SJSA1 (cell line): Measurements from ENCODE around the gene ANGPTL2. TPM values are rescaled to one million over a fixed set of nuclear protein-coding genes. Genes with fewer than 3 reads are reported as not detected.

Source experiments
- DNase-seq, 2 experiments: peaks; one replicate each; pipeline ENCODE4 v3.0.0-alpha.2; 2015 to 2020; ENCODE audit warnings: low spot score in 2 of 2, low read depth in 1 of 2
- H3K27ac ChIP-seq: fragments of 250-450 bp; sonication (Bioruptor Pico); 2 replicates; pipeline ENCODE4 v1.5.1; 2020; ENCODE audit warnings: mild to moderate bottlenecking, moderate library complexity
- H3K27me3 ChIP-seq: fragments of 250-450 bp; sonication (Bioruptor Pico); replicated peaks from 2 replicates; pipeline ENCODE4 v1.5.1; 2020; ENCODE audit warnings: mild to moderate bottlenecking, moderate library complexity
- H3K36me3 ChIP-seq: fragments of 250-450 bp; sonication (Bioruptor Pico); 2 replicates; pipeline ENCODE4 v1.5.1; 2020; ENCODE audit warnings: mild to moderate bottlenecking
- H3K4me1 ChIP-seq: fragments of 250-450 bp; sonication (Bioruptor Pico); replicated peaks from 2 replicates; pipeline ENCODE4 v1.6.1; 2021; ENCODE audit warnings: mild to moderate bottlenecking
- H3K4me3 ChIP-seq: fragments of 250-450 bp; sonication (Bioruptor Pico); 2 replicates; pipeline ENCODE4 v1.5.1; 2020; ENCODE audit warnings: mild to moderate bottlenecking
- H3K9me3 ChIP-seq: fragments of 250-450 bp; sonication (Bioruptor Pico); replicated peaks from 2 replicates; pipeline ENCODE4 v1.5.1; 2020; ENCODE audit warnings: mild to moderate bottlenecking
- total RNA-seq: library from RNA; depleted of rRNA; stranded (reverse); fragments of >200 nt; shearing (Covaris generic); gene quantifications from 2 replicates; pipeline ENCODE4 v1.2.3, GENCODE V29; 2014

The ANGPTL2 gene
- total RNA-seq, 1 experiment from 2014 or later: 3.8 TPM

DNA sequence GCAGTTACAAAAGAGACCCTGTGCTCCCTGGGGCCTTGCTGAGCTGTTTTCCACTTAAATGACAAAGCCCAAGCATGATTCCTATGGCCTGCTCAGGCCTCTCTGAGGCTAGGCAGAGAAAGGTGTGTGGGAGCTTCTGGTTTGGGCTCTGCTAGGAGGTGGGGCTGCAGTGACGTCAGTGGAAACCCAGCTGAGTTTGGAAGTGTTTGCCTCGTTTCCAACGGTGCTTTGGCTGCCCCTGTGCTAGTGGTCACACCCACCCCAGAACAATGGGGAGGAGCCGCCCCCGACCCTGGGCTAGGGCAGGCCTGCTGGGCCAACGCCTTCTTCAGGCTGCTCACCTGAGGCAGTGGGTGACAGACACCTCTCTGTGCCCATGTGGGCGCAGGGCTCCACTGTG is 10.4 kb downstream of the ANGPTL2 start:
- H3K27me3 ChIP-seq: no peaks in the 10 kb centered on the region
- no peak overlapping the region for H3K27ac ChIP-seq
- no peak overlapping the region for H3K4me3 ChIP-seq
- H3K4me1 ChIP-seq: peaks cover 12% of the 10 kb centered on the region
- H3K9me3 ChIP-seq: no peaks in the 10 kb centered on the region
- no peak for DNase-seq
- H3K36me3 ChIP-seq: no peaks in the 10 kb centered on the region

GRCh38 chr9:127109212-127109711 is 13.2 kb downstream of the ANGPTL2 start:
- H3K27me3 ChIP-seq: no peaks in the 10 kb centered on the region
- H3K36me3 ChIP-seq: no peaks in the 10 kb centered on the region
- no peak for DNase-seq
- no peak overlapping the region for H3K4me3 ChIP-seq
- peaks cover 12% of the 10 kb centered on the region for H3K4me1 ChIP-seq
- H3K9me3 ChIP-seq: no peaks in the 10 kb centered on the region
- H3K27ac ChIP-seq: no peak overlapping the region

GRCh38 chr9:127107929-127108876 is 14.2 kb downstream of the ANGPTL2 start:
- Histone ChIP-seq H3K36me3 (no peaks in the 10 kb centered on the region), H3K27me3 (no peaks in the 10 kb centered on the region), H3K4me1 (peaks cover 6% of the 10 kb centered on the region), H3K27ac (no peak overlapping the region), H3K4me3 (no peak overlapping the region), H3K9me3 (no peaks in the 10 kb centered on the region)
- DNase-seq: no peak

GRCh38 chr9:127107171-127107928 is 15.1 kb downstream of the ANGPTL2 start:
- DNase-seq: no peak
- H3K27ac ChIP-seq: no peak overlapping the region

DNA sequence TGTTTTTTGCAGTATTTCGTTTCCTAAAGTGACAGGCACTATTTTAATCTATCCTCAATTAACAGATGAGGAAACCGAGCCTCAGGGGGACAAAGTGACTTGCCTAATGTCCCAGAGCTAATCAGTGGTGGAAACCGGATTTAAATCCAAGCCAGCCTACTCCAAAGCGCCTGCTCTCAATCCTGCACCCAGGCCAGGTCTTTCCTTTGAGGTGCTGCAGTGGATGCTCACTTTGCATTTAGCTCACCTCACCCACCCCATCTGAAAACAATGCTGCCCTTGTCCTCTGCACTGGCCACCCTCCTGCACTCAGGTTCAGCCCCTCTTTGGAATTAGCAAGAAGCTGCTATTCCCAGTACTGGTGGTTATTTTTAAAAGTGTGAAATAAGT is 16.0 kb downstream of the ANGPTL2 start:
- Histone ChIP-seq H3K9me3 (no peaks in the 10 kb centered on the region), H3K36me3 (no peaks in the 10 kb centered on the region), H3K4me1 (no peaks in the 10 kb centered on the region), H3K27ac (no peak overlapping the region), H3K4me3 (no peak overlapping the region), H3K27me3 (no peaks in the 10 kb centered on the region)
- DNase-seq: no peak

More at GRCh38 chr9:127107171-127107928, 15.1 kb downstream of the ANGPTL2 start:
- no peaks in the 10 kb centered on the region for H3K4me1 ChIP-seq
- no peaks in the 10 kb centered on the region for H3K9me3 ChIP-seq
- H3K36me3 ChIP-seq: no peaks in the 10 kb centered on the region
- no peak overlapping the region for H3K4me3 ChIP-seq
- H3K27me3 ChIP-seq: no peaks in the 10 kb centered on the region

GRCh38 chr9:127105805-127106465 is 16.5 kb downstream of the ANGPTL2 start:
- no peak for DNase-seq
- H3K27me3 ChIP-seq: no peaks in the 10 kb centered on the region
- no peaks in the 10 kb centered on the region for H3K9me3 ChIP-seq
- no peaks in the 10 kb centered on the region for H3K36me3 ChIP-seq
- H3K4me3 ChIP-seq: no peak overlapping the region
- no peak overlapping the region for H3K27ac ChIP-seq
- H3K4me1 ChIP-seq: no peaks in the 10 kb centered on the region

DNA sequence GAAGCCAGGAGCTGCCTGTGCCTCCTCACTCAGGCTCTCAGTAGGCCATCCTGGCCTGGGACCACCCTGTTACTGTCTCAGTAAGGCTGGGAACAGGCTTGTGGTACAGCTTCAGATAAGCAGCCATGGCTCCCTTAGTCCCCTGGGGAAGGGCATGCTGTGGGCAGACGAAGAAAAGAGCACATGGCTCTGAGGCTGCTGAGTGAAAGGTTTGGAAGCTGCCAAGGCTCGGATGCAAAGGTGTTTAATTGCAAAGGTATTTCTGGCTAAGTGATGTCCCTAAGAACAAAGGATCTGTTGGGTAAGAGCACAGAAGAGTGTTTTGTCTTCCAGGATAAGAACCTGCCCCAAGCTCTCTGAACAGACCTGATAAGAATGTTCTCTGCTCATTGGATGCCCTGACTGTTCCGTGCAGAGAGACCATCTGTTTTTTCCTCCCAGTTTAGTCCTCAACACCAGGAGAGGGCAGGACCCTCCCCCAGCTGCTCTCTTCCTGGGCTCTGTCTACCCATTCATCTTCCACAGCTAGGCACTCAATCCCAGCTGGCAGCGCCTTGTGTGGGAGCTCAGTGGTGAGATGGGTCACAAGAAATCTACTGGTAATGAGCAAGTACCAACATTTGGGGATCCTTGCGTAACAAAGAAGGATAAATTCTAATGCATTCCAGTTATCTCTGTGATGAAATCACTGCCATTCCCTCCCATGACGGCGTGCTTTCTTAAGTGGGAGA is 17.7 kb downstream of the ANGPTL2 start:
- Histone ChIP-seq H3K4me3 (no peak overlapping the region), H3K27ac (no peak overlapping the region), H3K9me3 (no peaks in the 10 kb centered on the region), H3K4me1 (no peaks in the 10 kb centered on the region), H3K27me3 (no peaks in the 10 kb centered on the region), H3K36me3 (no peaks in the 10 kb centered on the region)
- DNase-seq: no peak

DNA sequence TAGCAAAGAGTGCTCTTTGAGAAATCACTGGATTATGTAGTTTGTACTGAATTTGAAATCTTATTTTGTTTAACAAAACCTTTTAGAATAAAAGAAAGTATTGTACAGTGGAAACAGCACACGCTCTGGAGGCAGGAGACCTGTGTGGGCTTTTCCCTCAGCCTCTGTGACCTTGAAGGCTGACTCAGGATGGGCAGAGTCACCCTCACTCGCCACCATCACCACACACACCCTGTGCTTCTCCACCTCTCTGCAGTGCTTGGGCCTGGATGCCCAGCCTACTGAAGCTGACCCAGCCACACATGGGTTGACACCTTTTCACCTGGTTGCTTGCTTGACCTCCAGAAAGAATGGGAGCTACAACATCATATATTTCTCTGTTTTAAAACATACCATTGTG is 19.6 kb downstream of the ANGPTL2 start:
- DNase-seq: no peak
- Histone ChIP-seq H3K27ac (no peak overlapping the region), H3K36me3 (no peaks in the 10 kb centered on the region), H3K9me3 (no peaks in the 10 kb centered on the region), H3K4me3 (no peak overlapping the region), H3K27me3 (no peaks in the 10 kb centered on the region), H3K4me1 (no peaks in the 10 kb centered on the region)

DNA sequence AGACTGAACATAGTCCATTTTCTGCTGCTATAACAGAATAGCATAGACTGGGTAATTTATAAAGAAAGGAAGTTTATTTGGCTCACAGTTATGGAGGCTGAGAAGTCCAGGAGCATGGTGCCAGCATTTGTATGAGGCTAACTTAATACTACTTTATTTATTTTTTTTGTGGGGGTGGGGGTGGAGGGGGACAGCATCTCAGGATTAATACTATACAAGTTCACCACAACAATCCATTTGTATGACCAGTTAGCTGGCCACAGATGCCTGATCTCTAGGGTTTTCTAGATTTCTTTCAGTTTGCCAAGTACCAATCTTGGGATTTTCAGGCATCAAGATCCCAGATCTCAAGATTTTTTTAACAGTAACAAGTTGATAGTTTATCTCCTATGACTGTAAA is 20.3 kb downstream of the ANGPTL2 start:
- H3K27ac ChIP-seq: no peak overlapping the region
- no peaks in the 10 kb centered on the region for H3K27me3 ChIP-seq
- no peaks in the 10 kb centered on the region for H3K4me1 ChIP-seq
- no peaks in the 10 kb centered on the region for H3K9me3 ChIP-seq
- no peaks in the 10 kb centered on the region for H3K36me3 ChIP-seq
- DNase-seq: no peak
- H3K4me3 ChIP-seq: no peak overlapping the region

DNA sequence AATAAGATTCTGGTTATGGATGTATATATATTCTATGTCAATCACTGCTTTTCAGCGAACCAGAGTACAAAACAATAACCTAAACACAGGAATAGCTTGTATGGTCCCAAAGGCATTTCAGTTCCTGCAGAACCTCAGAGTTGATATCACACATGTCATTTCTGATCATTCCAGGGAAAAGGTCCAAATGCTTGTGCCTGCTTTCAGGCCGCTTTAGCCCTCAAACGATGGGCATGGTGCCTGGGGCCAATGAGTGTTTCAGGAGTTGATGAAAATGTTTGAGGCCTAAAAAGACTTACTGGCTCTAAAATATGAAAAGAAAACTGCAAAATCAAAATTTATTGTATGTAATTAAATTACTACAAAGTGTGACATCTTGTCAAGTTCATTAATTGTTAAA is 22.8 kb downstream of the ANGPTL2 start:
- H3K27ac ChIP-seq: no peak overlapping the region
- no peaks in the 10 kb centered on the region for H3K36me3 ChIP-seq
- H3K4me1 ChIP-seq: 0 out of 2 replicates have a peak, but pooled peaks cover 2% of the 10 kb centered on the region
- H3K9me3 ChIP-seq: no peaks in the 10 kb centered on the region
- no peak for DNase-seq
- H3K27me3 ChIP-seq: no peaks in the 10 kb centered on the region
- H3K4me3 ChIP-seq: no peak overlapping the region

DNA sequence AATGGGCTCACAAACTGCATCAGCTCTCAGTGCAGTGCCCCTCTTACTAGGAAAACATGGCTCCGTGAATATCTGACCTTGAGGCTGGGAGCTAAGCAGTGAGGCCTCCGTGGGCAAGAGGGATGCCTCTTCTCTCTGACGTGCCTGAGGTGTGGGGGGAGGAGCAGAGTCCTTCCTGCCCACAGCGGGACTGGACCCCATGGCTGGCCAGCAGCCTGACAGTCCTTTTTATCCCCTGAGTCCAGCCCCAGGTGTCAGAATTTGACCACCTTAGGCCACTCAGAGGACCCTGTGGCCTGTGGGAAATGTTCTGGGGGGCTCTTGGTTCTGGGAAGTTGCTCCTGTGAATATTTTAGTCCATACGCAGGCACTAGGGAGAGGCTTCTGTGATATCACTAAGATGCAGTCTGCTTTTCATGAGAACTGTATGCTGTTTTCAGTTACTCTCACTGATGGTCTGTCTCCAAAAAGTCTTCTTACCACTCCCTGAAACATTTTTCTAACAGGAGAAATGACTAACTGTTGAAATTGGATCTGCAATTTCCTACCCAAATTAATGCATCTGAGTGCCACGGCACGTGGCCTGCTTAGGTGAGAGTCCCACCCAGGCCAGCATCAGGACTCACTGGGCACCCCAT is 23.4 kb downstream of the ANGPTL2 start:
- no peak for DNase-seq
- Histone ChIP-seq H3K27ac (no peak overlapping the region), H3K4me3 (no peak overlapping the region), H3K36me3 (no peaks in the 10 kb centered on the region), H3K27me3 (no peaks in the 10 kb centered on the region), H3K4me1 (0 out of 2 replicates have a peak, but pooled peaks cover 2% of the 10 kb centered on the region), H3K9me3 (no peaks in the 10 kb centered on the region)

- no peaks in the 10 kb centered on the region for H3K27me3 ChIP-seq
- no peak overlapping the region for H3K4me3 ChIP-seq
- H3K27ac ChIP-seq: no peak overlapping the region
- no peaks in the 10 kb centered on the region for H3K36me3 ChIP-seq
- DNase-seq: no peak
- no peaks in the 10 kb centered on the region for H3K9me3 ChIP-seq
- H3K4me1 ChIP-seq: 0 out of 2 replicates have a peak, but pooled peaks cover 2% of the 10 kb centered on the region
Measured at GRCh38 chr9:127097683-127098082, 24.8 kb downstream of the ANGPTL2 start.

GRCh38 chr9:127096208-127096607 is 26.2 kb downstream of the ANGPTL2 start:
- no peak overlapping the region for H3K27ac ChIP-seq
- no peaks in the 10 kb centered on the region for H3K36me3 ChIP-seq
- H3K27me3 ChIP-seq: no peaks in the 10 kb centered on the region
- no peaks in the 10 kb centered on the region for H3K9me3 ChIP-seq
- 0 out of 2 replicates have a peak, but pooled peaks cover 2% of the 10 kb centered on the region for H3K4me1 ChIP-seq
- no peak for DNase-seq
- no peak overlapping the region for H3K4me3 ChIP-seq
